ENCODE data around the gene ABCF2. TPM values are rescaled to one million over a fixed set of nuclear protein-coding genes. Genes with fewer than 3 reads are reported as not detected.

ABCF2 gene
- polyA plus RNA-seq, 1 donor (not counting 4 experiments of a cell fraction or from before 2014, with no cell fraction given): 33.3 TPM

DNA sequence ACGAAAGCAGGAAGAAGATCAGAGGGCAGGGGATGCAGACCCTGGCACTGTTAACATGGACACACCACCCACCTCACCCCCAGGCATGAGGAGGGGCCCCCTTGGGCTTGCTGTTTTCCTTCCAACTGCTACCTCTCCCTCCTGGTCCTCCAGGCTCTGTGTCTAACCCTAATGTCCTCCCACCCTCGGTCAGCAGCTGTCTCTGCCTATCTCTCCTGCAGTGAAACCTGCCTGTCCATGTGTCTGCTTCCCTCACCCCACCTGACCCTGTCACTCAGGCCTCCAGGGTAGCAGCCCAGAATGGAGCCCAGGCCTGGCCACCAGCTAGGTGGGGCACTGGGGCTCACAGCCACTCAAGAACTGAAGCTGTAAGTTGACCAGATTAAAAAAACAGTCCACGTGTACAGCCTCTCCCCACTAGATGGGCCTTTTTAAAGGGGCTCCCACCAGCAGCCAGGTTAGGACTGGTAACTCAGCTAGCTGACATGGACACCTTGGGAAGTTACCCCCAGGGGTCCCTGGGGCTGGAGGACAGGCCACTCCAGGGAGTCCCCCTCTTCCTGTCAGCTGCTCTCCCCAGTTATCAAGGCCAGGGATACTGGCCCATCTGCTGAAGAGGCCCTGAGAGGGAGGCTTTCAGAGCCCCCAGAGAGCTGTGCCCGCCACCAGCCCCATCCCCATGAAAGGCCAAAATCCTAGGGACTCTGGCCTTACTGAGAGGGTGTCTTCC lies 20.0 kb upstream of the ABCF2 start:
- Histone ChIP-seq H3K27me3 (ENCODE audit: control insufficient read depth, extremely low read depth, insufficient read depth, low read length) (peaks cover 30% of the 10 kb centered on the region), H3K9me3 (ENCODE audit: control insufficient read depth, low read depth, low read length) (no peaks in the 10 kb centered on the region), H3K36me3 (ENCODE audit: control insufficient read depth in 2 of 2, extremely low read depth in 1 of 2, insufficient read depth in 2 of 2, low read length in 2 of 2) (no peaks in the 10 kb centered on the region), H4K20me1 (ENCODE audit: control insufficient read depth, extremely low read depth, insufficient read depth, low read length) (no peaks in the 10 kb centered on the region), H3K9me1 (ENCODE audit: control insufficient read depth, extremely low read depth, insufficient read depth, low read length) (no peaks in the 10 kb centered on the region), H3K79me2 (ENCODE audit: control insufficient read depth, insufficient read depth, low read length) (no peaks in the 10 kb centered on the region), H3K27ac (ENCODE audit: control insufficient read depth, insufficient read depth, low read length) (no peak overlapping the region), H3K4me1 (ENCODE audit: control insufficient read depth, extremely low read depth, insufficient read depth, low read length) (peaks cover 14% of the 10 kb centered on the region), H3K4me3 (ENCODE audit: control insufficient read depth in 2 of 3, extremely low read depth in 1 of 3, insufficient read depth in 2 of 3, low read depth in 1 of 3, low read length in 3 of 3) (no peak overlapping the region), H2AFZ (ENCODE audit: control insufficient read depth, low read length) (no peak overlapping the region), H3K4me2 (ENCODE audit: control insufficient read depth, extremely low read depth, insufficient read depth, low read depth, low read length) (no peak overlapping the region), H3K9ac (ENCODE audit: control insufficient read depth, extremely low read depth, insufficient read depth, low read length) (no peak overlapping the region)
- no peak for DNase-seq (ENCODE audit: low read depth, low spot score)
- TF ChIP-seq EZH2 (IDR thresholded peaks at IDR 0.05; ENCODE audit: low read length): no peak
- TF ChIP-seq, protein P1, sequence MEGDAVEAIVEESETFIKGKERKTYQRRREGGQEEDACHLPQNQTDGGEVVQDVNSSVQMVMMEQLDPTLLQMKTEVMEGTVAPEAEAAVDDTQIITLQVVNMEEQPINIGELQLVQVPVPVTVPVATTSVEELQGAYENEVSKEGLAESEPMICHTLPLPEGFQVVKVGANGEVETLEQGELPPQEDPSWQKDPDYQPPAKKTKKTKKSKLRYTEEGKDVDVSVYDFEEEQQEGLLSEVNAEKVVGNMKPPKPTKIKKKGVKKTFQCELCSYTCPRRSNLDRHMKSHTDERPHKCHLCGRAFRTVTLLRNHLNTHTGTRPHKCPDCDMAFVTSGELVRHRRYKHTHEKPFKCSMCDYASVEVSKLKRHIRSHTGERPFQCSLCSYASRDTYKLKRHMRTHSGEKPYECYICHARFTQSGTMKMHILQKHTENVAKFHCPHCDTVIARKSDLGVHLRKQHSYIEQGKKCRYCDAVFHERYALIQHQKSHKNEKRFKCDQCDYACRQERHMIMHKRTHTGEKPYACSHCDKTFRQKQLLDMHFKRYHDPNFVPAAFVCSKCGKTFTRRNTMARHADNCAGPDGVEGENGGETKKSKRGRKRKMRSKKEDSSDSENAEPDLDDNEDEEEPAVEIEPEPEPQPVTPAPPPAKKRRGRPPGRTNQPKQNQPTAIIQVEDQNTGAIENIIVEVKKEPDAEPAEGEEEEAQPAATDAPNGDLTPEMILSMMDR (optimal IDR thresholded peaks at IDR 0.05 in 1 of 3, IDR thresholded peaks at IDR 0.05 in 1 of 3, conservative IDR thresholded peaks at IDR 0.05 in 1 of 3; ENCODE audit: extremely low read depth in 1 of 3, insufficient read depth in 2 of 3, low read length in 3 of 3): no peak
- dilution Hi-C loops (cut with MboI; ENCODE audit: extremely low pct_ligation_motif_present, low sequenced_read_pairs): no loop called here
- FAIRE-seq: no peak

DNA sequence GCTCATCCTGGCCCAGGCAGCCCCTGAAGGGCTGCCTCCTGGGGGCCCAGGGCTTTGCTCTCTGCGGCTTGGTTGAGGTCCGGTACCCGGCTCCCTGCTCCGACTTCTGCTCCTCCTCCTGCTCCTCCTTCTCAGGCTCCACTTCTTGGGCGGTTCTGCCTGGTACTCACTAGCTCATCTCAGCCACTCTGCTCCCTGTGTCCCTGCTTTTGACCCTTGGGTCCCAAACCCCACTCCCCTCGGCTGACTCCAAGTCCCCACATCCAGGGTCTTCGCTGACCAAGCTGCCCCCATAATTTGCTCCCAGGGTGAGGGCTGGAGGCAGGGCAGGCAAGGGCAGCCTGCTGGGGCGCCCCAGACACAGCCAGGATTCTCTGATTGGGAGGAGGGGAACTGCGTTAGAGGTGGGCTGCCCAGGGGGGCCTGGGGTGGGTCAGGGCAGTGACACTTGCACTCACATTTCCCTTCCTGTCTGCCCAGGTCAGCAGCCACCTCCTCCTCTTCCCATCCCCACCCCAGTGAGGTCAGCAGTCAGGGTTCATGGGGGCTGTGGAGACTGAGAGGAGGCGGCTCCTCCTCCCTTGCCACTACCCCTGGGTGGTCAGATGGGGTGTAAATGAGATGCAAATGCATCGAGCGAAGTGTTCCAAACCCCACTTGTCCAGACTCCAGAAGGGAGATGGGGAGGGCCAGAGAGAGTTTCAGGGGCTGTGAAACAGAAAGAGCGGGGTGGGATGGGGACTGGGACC lies 19.3 kb upstream of the ABCF2 start:
- DNase-seq (ENCODE audit: low read depth, low spot score): no peak
- H3K27ac ChIP-seq (ENCODE audit: control insufficient read depth, insufficient read depth, low read length): no peak overlapping the region
- FAIRE-seq: no peak
- no peaks in the 10 kb centered on the region for H4K20me1 ChIP-seq (ENCODE audit: control insufficient read depth, extremely low read depth, insufficient read depth, low read length)
- H3K4me3 ChIP-seq (ENCODE audit: control insufficient read depth in 2 of 3, extremely low read depth in 1 of 3, insufficient read depth in 2 of 3, low read depth in 1 of 3, low read length in 3 of 3): no peak overlapping the region
- peaks cover 30% of the 10 kb centered on the region for H3K27me3 ChIP-seq (ENCODE audit: control insufficient read depth, extremely low read depth, insufficient read depth, low read length)
- no peak overlapping the region for H2AFZ ChIP-seq (ENCODE audit: control insufficient read depth, low read length)
- H3K9me1 ChIP-seq (ENCODE audit: control insufficient read depth, extremely low read depth, insufficient read depth, low read length): no peaks in the 10 kb centered on the region
- H3K9ac ChIP-seq (ENCODE audit: control insufficient read depth, extremely low read depth, insufficient read depth, low read length): no peak overlapping the region
- no peaks in the 10 kb centered on the region for H3K9me3 ChIP-seq (ENCODE audit: control insufficient read depth, low read depth, low read length)
- H3K79me2 ChIP-seq (ENCODE audit: control insufficient read depth, insufficient read depth, low read length): no peaks in the 10 kb centered on the region
- TF ChIP-seq, protein P1 (optimal IDR thresholded peaks at IDR 0.05 in 1 of 3, IDR thresholded peaks at IDR 0.05 in 1 of 3, conservative IDR thresholded peaks at IDR 0.05 in 1 of 3; ENCODE audit: extremely low read depth in 1 of 3, insufficient read depth in 2 of 3, low read length in 3 of 3): no peak
- no peak for TF ChIP-seq EZH2 (IDR thresholded peaks at IDR 0.05; ENCODE audit: low read length)
- H3K4me2 ChIP-seq (ENCODE audit: control insufficient read depth, extremely low read depth, insufficient read depth, low read depth, low read length): peak overlapping the region; percentile 12
- H3K4me1 ChIP-seq (ENCODE audit: control insufficient read depth, extremely low read depth, insufficient read depth, low read length): peaks cover 12% of the 10 kb centered on the region
- H3K36me3 ChIP-seq (ENCODE audit: control insufficient read depth in 2 of 2, extremely low read depth in 1 of 2, insufficient read depth in 2 of 2, low read length in 2 of 2): no peaks in the 10 kb centered on the region
- dilution Hi-C loops (cut with MboI; ENCODE audit: extremely low pct_ligation_motif_present, low sequenced_read_pairs): no loop called here

Measured in keratinocyte (primary cell).